ENCODE measurements around the gene PARP16.

Gene PARP16

GRCh38 chr15:65214010-65214409 lies 72.7 kb downstream of the PARP16 start:
- DNase-seq: no peak

GRCh38 chr15:65213241-65213640 lies 73.4 kb downstream of the PARP16 start:
- H3K9me3 ChIP-seq: no peaks in the 10 kb centered on the region
- no peak overlapping the region for H3K4me3 ChIP-seq (ENCODE audit: low read depth, low read length)
- no peak for DNase-seq
- TF ChIP-seq CTCF (IDR thresholded peaks at IDR 0.05; ENCODE audit: low read depth, low read length): no peak
- no peaks in the 10 kb centered on the region for H3K27me3 ChIP-seq
- H3K36me3 ChIP-seq: no peaks in the 10 kb centered on the region
- H3K4me1 ChIP-seq: peaks cover 16% of the 10 kb centered on the region

More at GRCh38 chr15:65214010-65214409, 72.7 kb downstream of the PARP16 start:
- no peaks in the 10 kb centered on the region for H3K27me3 ChIP-seq
- no peaks in the 10 kb centered on the region for H3K36me3 ChIP-seq
- no peak for TF ChIP-seq CTCF (IDR thresholded peaks at IDR 0.05; ENCODE audit: low read depth, low read length)
- no peak overlapping the region for H3K4me3 ChIP-seq (ENCODE audit: low read depth, low read length)
- H3K9me3 ChIP-seq: no peaks in the 10 kb centered on the region
- peaks cover 13% of the 10 kb centered on the region for H3K4me1 ChIP-seq

- Histone ChIP-seq H3K9me3 (no peaks in the 10 kb centered on the region), H3K4me1 (peaks cover 16% of the 10 kb centered on the region), H3K36me3 (no peaks in the 10 kb centered on the region), H3K4me3 (ENCODE audit: low read depth, low read length) (no peak overlapping the region), H3K27me3 (no peaks in the 10 kb centered on the region)
- peak; percentile 38 for DNase-seq
- TF ChIP-seq CTCF (IDR thresholded peaks at IDR 0.05; ENCODE audit: low read depth, low read length): peak; percentile 59
These were observed 74.6 kb downstream of the PARP16 start for GRCh38 chr15:65212097-65212496.

GRCh38 chr15:65211482-65211982 lies 75.2 kb downstream of the PARP16 start:
- H3K27me3 ChIP-seq: no peaks in the 10 kb centered on the region
- TF ChIP-seq CTCF (IDR thresholded peaks at IDR 0.05; ENCODE audit: low read depth, low read length): no peak
- no peaks in the 10 kb centered on the region for H3K9me3 ChIP-seq
- no peaks in the 10 kb centered on the region for H3K36me3 ChIP-seq
- H3K4me1 ChIP-seq: peaks cover 16% of the 10 kb centered on the region
- H3K4me3 ChIP-seq (ENCODE audit: low read depth, low read length): no peak overlapping the region
- peak; percentile 68 for DNase-seq

- no peak for TF ChIP-seq CTCF (IDR thresholded peaks at IDR 0.05; ENCODE audit: low read depth, low read length)
- no peaks in the 10 kb centered on the region for H3K9me3 ChIP-seq
- H3K27me3 ChIP-seq: no peaks in the 10 kb centered on the region
- peaks cover 16% of the 10 kb centered on the region for H3K4me1 ChIP-seq
- H3K4me3 ChIP-seq (ENCODE audit: low read depth, low read length): no peak within 1 kb of the TSS
- H3K36me3 ChIP-seq: no peaks in the 10 kb centered on the region
- no peak for DNase-seq
These were observed 75.8 kb downstream of the PARP16 start, which contains the start of gene CILP for GRCh38 chr15:65210770-65211481. Gene CILP, minus strand, starts transcription at chr15:65211473. Its CDS starts 1,718 bp downstream, at chr15:65209755.
